GM12891 (cell line): Measurements from ENCODE around the gene CA5A.

ENCODE experiments used
- DNase-seq: peaks from one replicate; pipeline ENCODE4 v3.0.0; 2011; ENCODE audit warnings: low spot score; ENCODE audit not compliant: insufficient read length
- FAIRE-seq: peaks from 2 replicates; lab custom pipeline; 2011; peaks lifted over from hg19 to GRCh38; lab: Jason Lieb, UNC
- PAX5 ChIP-seq: IDR thresholded peaks from 2 replicates; pipeline ENCODE4 v1.6.1; 2011; ENCODE audit warnings: low read length, moderate library complexity, mild to moderate bottlenecking; ENCODE audit not compliant: insufficient read depth, severe bottlenecking
- POLR2A ChIP-seq: IDR thresholded peaks from 2 replicates; pipeline ENCODE4 v1.6.1; 2011; ENCODE audit warnings: low read depth, low read length, control low read depth
- POLR2AphosphoS5 ChIP-seq: IDR thresholded peaks from 2 replicates; pipeline ENCODE4 v1.6.1; 2011; ENCODE audit warnings: low read depth, low read length, control low read depth
- POU2F2 ChIP-seq: IDR thresholded peaks from 2 replicates; pipeline ENCODE4 v1.6.1; 2011; ENCODE audit warnings: low read depth, mild to moderate bottlenecking, control low read depth, low read length, moderate library complexity
- SPI1 ChIP-seq: IDR thresholded peaks from 2 replicates; pipeline ENCODE4 v1.6.1; 2011; ENCODE audit warnings: low read depth, low read length, control low read depth
- TAF1 ChIP-seq: IDR thresholded peaks from 2 replicates; pipeline ENCODE4 v1.6.1; 2011; ENCODE audit warnings: low read depth, low read length, control low read depth

The CA5A gene

GRCh38 chr16:87955302-87956097, 19.2 kb upstream of the CA5A start:
- TF ChIP-seq POLR2AphosphoS5 (no peak), PAX5 (no peak), SPI1 (no peak), POLR2A (peak; percentile 41; the same call in 1 of the 2 replicates)
- DNase-seq (no peak), FAIRE-seq (no peak)

GRCh38 chr16:87954826-87955225, 18.5 kb upstream of the CA5A start:
- FAIRE-seq, result no peak
- DNase-seq, result no peak
- TF ChIP-seq POLR2AphosphoS5, result no peak

- FAIRE-seq (no peak), DNase-seq (no peak)
- TF ChIP-seq POU2F2 (no peak), POLR2AphosphoS5 (no peak), PAX5 (no peak), TAF1 (no peak), POLR2A (no peak), SPI1 (no peak)
These were observed 18.0 kb upstream of the CA5A start for GRCh38 chr16:87954361-87954760.

- DNase-seq (no peak), FAIRE-seq (no peak)
- TF ChIP-seq POLR2A, result no peak
- peak; percentile 16; the same call in 1 of the 2 replicates for TF ChIP-seq SPI1
- TF ChIP-seq POLR2AphosphoS5, result 0 out of 2 replicates have a peak, but pooled peaks have one; percentile 53
- peak; percentile 22; the same call in 1 of the 2 replicates for TF ChIP-seq POU2F2
These were observed 17.2 kb upstream of the CA5A start for GRCh38 chr16:87953308-87954215.

GRCh38 chr16:87952751-87953150, 16.4 kb upstream of the CA5A start:
- DNase-seq (no peak), FAIRE-seq (no peak)
- no peak for TF ChIP-seq POLR2AphosphoS5
- TF ChIP-seq SPI1, result no peak
- no peak for TF ChIP-seq POLR2A
- no peak for TF ChIP-seq TAF1
- TF ChIP-seq PAX5, result no peak
- TF ChIP-seq POU2F2, result no peak

GRCh38 chr16:87951552-87952538, 15.5 kb upstream of the CA5A start:
- FAIRE-seq (no peak), DNase-seq (no peak)
- TF ChIP-seq POLR2A, result peak; percentile 41; the same call in 1 of the 2 replicates
- no peak; the same call in 1 of the 2 replicates for TF ChIP-seq TAF1
- TF ChIP-seq POU2F2, result no peak

- FAIRE-seq (peak; percentile 93), DNase-seq (peak; percentile 98)
- TF ChIP-seq TAF1 (peak; percentile 83), PAX5 (no peak), SPI1 (no peak), POLR2AphosphoS5 (peak; percentile 77; the same call in 1 of the 2 replicates), POU2F2 (peak; percentile 95), POLR2A (peak; percentile 70; the same call in 1 of the 2 replicates)
These were observed 14.6 kb upstream of the CA5A start, which contains the start of gene BANP for GRCh38 chr16:87950765-87951551. TSS of gene BANP (plus strand) at chr16:87951434. CDS start at chr16:87975116, 23,682 bp downstream.

GRCh38 chr16:87949071-87949744, 12.9 kb upstream of the CA5A start:
- DNase-seq (no peak), FAIRE-seq (no peak)
- TF ChIP-seq SPI1 (peak; percentile 12; the same call in 1 of the 2 replicates), POLR2A (no peak)

GRCh38 chr16:87948735-87949070, 12.4 kb upstream of the CA5A start:
- no peak for FAIRE-seq
- TF ChIP-seq POLR2A (no peak), TAF1 (no peak), PAX5 (no peak), SPI1 (no peak), POU2F2 (no peak)
- DNase-seq, result no peak
